Gastrocnemius medialis (tissue), 4 donors: ENCODE measurements around the gene RBM34.
"Not testable (repeated sequence)": the region's sequence is repeated elsewhere in the genome, so short reads cannot be mapped to it uniquely, and the experiment has no call there.

ENCODE experiments used
- POLR2A ChIP-seq, 2 donors: fragments of 450-650 bp; IDR thresholded peaks; one replicate each; pipeline ENCODE4 v1.6.1; 2017; ENCODE audit warnings: antibody characterized with exemption in 2 of 2, mild to moderate bottlenecking in 2 of 2, moderate library complexity in 2 of 2
- TF ChIP-seq, protein P1 (sequence below), 5 experiments: fragments of 450-650 bp in 3 of 5; fragments of 200-600 bp in 2 of 5; sonication (generic) in 2 of 5; IDR thresholded peaks in 4 of 5; conservative IDR thresholded peaks in 1 of 5; 1 replicate in 4 of 5; 2 replicates in 1 of 5; pipeline ENCODE4 v1.5.1; 2016 to 2019; ENCODE audit warnings: antibody characterized with exemption in 5 of 5, mild to moderate bottlenecking in 3 of 5, moderate library complexity in 3 of 5

DNA sequence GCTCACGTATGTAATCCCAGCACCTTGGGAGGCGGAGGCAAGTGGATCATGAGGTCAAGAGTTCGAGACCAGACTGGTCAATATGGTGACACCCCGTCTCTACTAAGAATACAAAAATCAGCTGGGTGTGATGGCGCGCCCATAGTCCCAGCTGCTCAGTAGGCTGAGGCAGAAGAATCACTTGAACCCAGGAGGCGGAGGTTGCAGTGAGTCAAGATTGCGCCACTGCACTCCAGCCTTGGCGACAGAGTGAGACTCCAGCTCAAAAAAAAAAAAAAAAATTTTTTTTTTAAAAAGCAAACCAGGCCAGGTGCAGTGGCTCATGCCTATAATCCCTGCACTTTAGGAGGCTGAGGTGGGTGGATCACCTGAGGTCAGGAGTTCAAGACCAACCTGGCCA, 1.8 kb downstream of the RBM34 start:
- not testable (repeated sequence) for TF ChIP-seq POLR2A (IDR thresholded peaks at IDR 0.05)
- TF ChIP-seq, protein P1, sequence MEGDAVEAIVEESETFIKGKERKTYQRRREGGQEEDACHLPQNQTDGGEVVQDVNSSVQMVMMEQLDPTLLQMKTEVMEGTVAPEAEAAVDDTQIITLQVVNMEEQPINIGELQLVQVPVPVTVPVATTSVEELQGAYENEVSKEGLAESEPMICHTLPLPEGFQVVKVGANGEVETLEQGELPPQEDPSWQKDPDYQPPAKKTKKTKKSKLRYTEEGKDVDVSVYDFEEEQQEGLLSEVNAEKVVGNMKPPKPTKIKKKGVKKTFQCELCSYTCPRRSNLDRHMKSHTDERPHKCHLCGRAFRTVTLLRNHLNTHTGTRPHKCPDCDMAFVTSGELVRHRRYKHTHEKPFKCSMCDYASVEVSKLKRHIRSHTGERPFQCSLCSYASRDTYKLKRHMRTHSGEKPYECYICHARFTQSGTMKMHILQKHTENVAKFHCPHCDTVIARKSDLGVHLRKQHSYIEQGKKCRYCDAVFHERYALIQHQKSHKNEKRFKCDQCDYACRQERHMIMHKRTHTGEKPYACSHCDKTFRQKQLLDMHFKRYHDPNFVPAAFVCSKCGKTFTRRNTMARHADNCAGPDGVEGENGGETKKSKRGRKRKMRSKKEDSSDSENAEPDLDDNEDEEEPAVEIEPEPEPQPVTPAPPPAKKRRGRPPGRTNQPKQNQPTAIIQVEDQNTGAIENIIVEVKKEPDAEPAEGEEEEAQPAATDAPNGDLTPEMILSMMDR (IDR thresholded peaks at IDR 0.05 in 4 of 5, conservative IDR thresholded peaks at IDR 0.05 in 1 of 5), result not testable (repeated sequence)
